ENCODE measurements around the gene FOXE3. TPM values are rescaled to one million over a fixed set of nuclear protein-coding genes. Genes with fewer than 3 reads are reported as not detected.

FOXE3 gene
- total RNA-seq, 4 donors from 2014 or later: not detected

DNA sequence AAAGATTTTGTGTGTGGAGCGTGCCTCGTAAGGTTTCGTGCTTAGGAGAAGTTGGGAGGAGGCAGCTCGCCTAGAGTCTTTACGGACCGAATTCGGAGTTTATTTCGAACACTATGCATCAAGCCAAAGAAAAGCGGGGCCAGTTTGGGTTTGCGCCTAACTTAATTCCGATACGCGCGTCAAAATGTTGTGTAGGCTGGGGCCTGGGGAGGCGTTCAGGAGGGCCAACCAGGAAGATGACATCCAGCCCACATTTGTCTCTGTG, 28.1 kb downstream of the FOXE3 start:
- TF ChIP-seq CTCF (IDR thresholded peaks at IDR 0.05; ENCODE audit: low read depth): no peak

- TF ChIP-seq CTCF (IDR thresholded peaks at IDR 0.05; ENCODE audit: low read depth): no peak
Observed at GRCh38 chr1:47444562-47445465, 28.7 kb downstream of the FOXE3 start.

- no peak for TF ChIP-seq CTCF (IDR thresholded peaks at IDR 0.05; ENCODE audit: low read depth)
Observed at GRCh38 chr1:47445823-47446550, 29.9 kb downstream of the FOXE3 start.

- no peak for TF ChIP-seq CTCF (IDR thresholded peaks at IDR 0.05; ENCODE audit: low read depth)
Observed at GRCh38 chr1:47448462-47449222, 32.6 kb downstream of the FOXE3 start.

GRCh38 chr1:47449822-47450552, 33.9 kb downstream of the FOXE3 start:
- no peak for TF ChIP-seq CTCF (IDR thresholded peaks at IDR 0.05; ENCODE audit: low read depth)

DNA sequence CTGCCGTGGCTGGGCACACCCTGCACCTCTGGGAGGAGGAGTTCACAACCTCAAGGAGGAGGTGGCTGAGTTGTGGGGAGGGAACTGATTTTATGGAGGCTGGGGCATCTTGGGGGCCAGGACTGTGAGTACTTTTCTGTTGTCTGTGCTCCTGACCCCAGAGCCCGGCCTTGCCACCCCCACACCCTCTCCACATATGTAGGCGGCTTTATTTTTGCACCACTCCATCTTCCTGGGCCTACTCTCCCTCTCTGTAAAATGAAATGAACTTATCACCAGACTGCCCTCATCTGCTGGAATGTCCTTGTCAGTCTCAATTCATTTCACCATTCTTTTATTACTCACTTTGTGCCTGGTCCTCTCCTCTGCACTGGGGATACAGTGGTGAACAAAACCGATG, 34.5 kb downstream of the FOXE3 start:
- no peak for TF ChIP-seq CTCF (IDR thresholded peaks at IDR 0.05; ENCODE audit: low read depth)
